Uterus (tissue), 4 donors: ENCODE data around the gene PSMG3. TPM values are rescaled to one million over a fixed set of nuclear protein-coding genes. Genes with fewer than 3 reads are reported as not detected.

ENCODE experiments used
- DNase-seq, 2 donors: peaks; one replicate each; pipeline ENCODE4 v3.0.0-alpha.2; 2019 to 2020
- H3K27ac ChIP-seq, 2 donors: fragments of 200-600 bp; sonication (generic); 1 replicate in 1 of 2; 2 replicates in 1 of 2; pipeline ENCODE4 v1.5.1; 2016 to 2018
- H3K27me3 ChIP-seq, 2 donors: fragments of 200-600 bp; sonication (generic); one replicate each; pipeline ENCODE4 v1.5.1; 2018 to 2019; ENCODE audit warnings: control low read depth in 1 of 2
- H3K36me3 ChIP-seq, 2 donors: fragments of 200-600 bp; sonication (generic); one replicate each; pipeline ENCODE4 v1.5.1; 2019; ENCODE audit warnings: control low read depth in 1 of 2
- H3K4me1 ChIP-seq, 2 donors: fragments of 200-600 bp; sonication (generic); one replicate each; pipeline ENCODE4 v1.5.1; 2018 to 2019; ENCODE audit warnings: control low read depth in 1 of 2
- H3K4me3 ChIP-seq, 2 donors: fragments of 200-600 bp; sonication (generic); 1 replicate in 1 of 2; 2 replicates in 1 of 2; pipeline ENCODE4 v1.5.1; 2018 to 2019; ENCODE audit warnings: mild to moderate bottlenecking in 1 of 2
- H3K9me3 ChIP-seq, 2 donors: fragments of 200-600 bp; sonication (generic); one replicate each; pipeline ENCODE4 v1.5.1; 2019; ENCODE audit warnings: control low read depth in 1 of 2
- CTCF ChIP-seq, 4 experiments: fragments of 200-600 bp in 2 of 4; fragments of 450-650 bp in 2 of 4; sonication (generic) in 2 of 4; IDR thresholded peaks; one replicate each; pipeline ENCODE4 v1.5.1; 2016 to 2019; ENCODE audit warnings: antibody characterized with exemption in 4 of 4, mild to moderate bottlenecking in 2 of 4, moderate library complexity in 1 of 4
- POLR2A ChIP-seq, 2 donors: fragments of 450-650 bp; IDR thresholded peaks; one replicate each; pipeline ENCODE4 v1.6.1; 2016; ENCODE audit warnings: antibody characterized with exemption in 2 of 2, mild to moderate bottlenecking in 1 of 2, moderate library complexity in 1 of 2
- intact Hi-C: fragments of 100-400 bp; cut with DNase I; formaldehyde crosslinking; loops from one replicate; pipeline ENCODE4 v1.15.1; 2023; ENCODE audit warnings: low total_unique reads
- total RNA-seq, 4 donors: library from RNA; depleted of rRNA in 3 of 4; stranded (reverse); fragments of >200 nt in 3 of 4; gene quantifications; one replicate each; pipeline versions ENCODE4 v1.1.0 to v1.2.4, GENCODE V29; 2014 to 2023
- donor health status: DM: yes; HTN: yes; CAD: no.

PSMG3 gene
- total RNA-seq, 4 donors from 2014 or later: 16.4 to 143 (median 25.7) TPM

- TF ChIP-seq POLR2A (IDR thresholded peaks at IDR 0.05) (no peak), CTCF (IDR thresholded peaks at IDR 0.05) (no peak)
- no peak overlapping the region for H3K27ac ChIP-seq
- no peak overlapping the region for H3K4me3 ChIP-seq
- H3K27me3 ChIP-seq: no peaks in the 10 kb centered on the region
- intact Hi-C loops: no loop called here
- DNase-seq: no peak
- no peaks in the 10 kb centered on the region for H3K36me3 ChIP-seq
- no peaks in the 10 kb centered on the region for H3K9me3 ChIP-seq
- H3K4me1 ChIP-seq: no peaks in the 10 kb centered on the region
Observed at GRCh38 chr7:1610678-1611302, 41.0 kb upstream of the PSMG3 start.

GRCh38 chr7:1610013-1610677 lies 40.3 kb upstream of the PSMG3 start:
- H3K4me3 ChIP-seq: no peak overlapping the region
- intact Hi-C loops: no loop called here
- no peak for DNase-seq
- no peaks in the 10 kb centered on the region for H3K27me3 ChIP-seq
- H3K36me3 ChIP-seq: no peaks in the 10 kb centered on the region
- no peaks in the 10 kb centered on the region for H3K4me1 ChIP-seq
- no peaks in the 10 kb centered on the region for H3K9me3 ChIP-seq
- TF ChIP-seq POLR2A (IDR thresholded peaks at IDR 0.05) (no peak), CTCF (IDR thresholded peaks at IDR 0.05) (no peak)
- no peak overlapping the region for H3K27ac ChIP-seq

- no peak for DNase-seq
- Histone ChIP-seq H3K27me3 (no peaks in the 10 kb centered on the region), H3K9me3 (no peaks in the 10 kb centered on the region), H3K27ac (no peak overlapping the region), H3K36me3 (no peaks in the 10 kb centered on the region), H3K4me3 (no peak overlapping the region), H3K4me1 (no peaks in the 10 kb centered on the region)
- TF ChIP-seq CTCF (IDR thresholded peaks at IDR 0.05) (no peak), POLR2A (IDR thresholded peaks at IDR 0.05) (no peak)
- intact Hi-C loops: no loop called here
Observed at GRCh38 chr7:1609023-1609422, 39.2 kb upstream of the PSMG3 start.

- intact Hi-C loops: no loop called here
- H3K27me3 ChIP-seq: no peaks in the 10 kb centered on the region
Observed at GRCh38 chr7:1608318-1608717, 38.5 kb upstream of the PSMG3 start.

More at GRCh38 chr7:1608318-1608717, 38.5 kb upstream of the PSMG3 start:
- DNase-seq: no peak
- H3K27ac ChIP-seq: no peak overlapping the region
- no peaks in the 10 kb centered on the region for H3K36me3 ChIP-seq
- no peaks in the 10 kb centered on the region for H3K9me3 ChIP-seq
- no peak overlapping the region for H3K4me3 ChIP-seq
- H3K4me1 ChIP-seq: no peaks in the 10 kb centered on the region
- TF ChIP-seq POLR2A (IDR thresholded peaks at IDR 0.05): no peak
- TF ChIP-seq CTCF (IDR thresholded peaks at IDR 0.05): no peak
